Neural cell (in vitro differentiated cells): Measurements from ENCODE around the gene MAGI2.

Source experiments
- CTCF ChIP-seq: fragments of 450-650 bp; IDR thresholded peaks from 2 replicates; pipeline ENCODE4 v1.5.1; 2014; ENCODE audit warnings: antibody characterized with exemption, mild to moderate bottlenecking, moderate library complexity; ENCODE audit not compliant: poor library complexity, severe bottlenecking
- EP300 ChIP-seq: fragments of 450-650 bp; conservative IDR thresholded peaks from 2 replicates; pipeline ENCODE4 v1.6.1; 2014; ENCODE audit warnings: antibody characterized with exemption, mild to moderate bottlenecking, moderate library complexity; ENCODE audit not compliant: poor library complexity, severe bottlenecking
- MXI1 ChIP-seq: fragments of 450-650 bp; conservative IDR thresholded peaks from 2 replicates; pipeline ENCODE4 v1.6.1; 2014; ENCODE audit warnings: antibody characterized with exemption, mild to moderate bottlenecking; ENCODE audit not compliant: poor library complexity, severe bottlenecking
- REST ChIP-seq: IDR thresholded peaks from 2 replicates; pipeline ENCODE4 v1.6.1; 2012; ENCODE audit warnings: borderline replicate concordance

DNA sequence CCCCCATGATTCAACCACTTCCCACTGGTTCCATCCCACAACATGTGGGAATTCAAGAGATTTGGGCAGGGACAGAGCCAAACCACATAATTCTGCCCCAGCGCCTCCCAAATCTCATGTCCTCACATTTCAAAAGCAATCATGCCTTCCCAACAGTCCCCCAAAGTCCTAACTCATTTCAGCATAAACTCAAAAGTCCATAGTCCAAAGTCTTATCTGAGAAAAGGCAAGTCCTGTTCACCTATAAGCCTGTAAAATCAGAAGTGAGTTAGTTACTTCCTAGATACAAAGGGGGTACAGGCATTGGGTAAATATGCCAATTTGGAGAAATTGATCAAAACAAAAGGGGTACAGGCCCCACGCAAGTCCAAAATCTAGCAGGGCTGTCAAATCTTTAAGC lies 272.9 kb downstream of the MAGI2 start:
- TF ChIP-seq CTCF (no peak), MXI1 (no peak), REST (no peak), EP300 (no peak)
